NCI-H1694 treated with DMSO at 0.1 percent for 48 hours (cell line): ENCODE results near the gene RNASEH2B.
A peak's percentile ranks its signal among the peaks of the same experiment; 100 is the strongest.

ENCODE experiments used
- DNase-seq: peaks from one replicate; lab custom pipeline; 2025; lab: John Stamatoyannopoulos, UW

The RNASEH2B gene

DNA sequence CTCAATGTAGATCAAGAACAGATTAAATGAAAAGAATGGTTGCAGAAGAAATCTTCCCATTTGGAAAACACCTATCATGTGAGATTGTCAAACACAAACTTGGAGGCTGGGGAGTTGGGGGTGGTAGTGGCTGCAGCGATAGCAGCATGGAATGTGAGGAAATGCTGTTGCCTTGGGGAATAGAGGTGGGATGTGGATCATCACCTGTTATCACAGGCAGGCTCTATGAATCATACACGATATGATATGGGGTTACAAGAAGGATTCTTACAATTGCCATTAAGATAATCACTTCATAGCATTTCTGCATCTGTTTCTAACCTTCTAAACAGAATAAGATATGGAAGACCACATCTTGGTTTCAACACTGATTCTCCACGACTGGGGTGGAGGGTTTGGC lies 88.7 kb downstream of the RNASEH2B start:
- no peak for DNase-seq

DNA sequence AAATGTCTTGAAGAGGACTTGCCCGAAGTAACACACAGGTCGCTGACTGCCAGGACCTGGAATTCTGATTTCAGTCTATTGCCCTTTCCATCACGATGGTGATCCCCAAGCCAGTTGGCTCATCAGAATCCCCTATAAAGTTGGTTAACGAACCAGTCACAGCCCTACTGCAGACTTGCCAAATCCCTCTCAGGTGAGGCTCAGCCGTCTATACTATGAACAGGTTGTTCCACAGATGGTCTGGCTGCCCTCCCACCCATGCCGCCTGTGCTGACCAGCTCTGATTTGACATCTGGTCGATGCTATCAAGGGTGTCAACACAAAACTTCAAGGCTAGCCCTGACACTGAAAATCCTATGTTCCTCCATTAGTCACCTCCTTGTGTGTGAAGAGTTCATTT lies 90.0 kb downstream of the RNASEH2B start:
- DNase-seq = no peak

DNA sequence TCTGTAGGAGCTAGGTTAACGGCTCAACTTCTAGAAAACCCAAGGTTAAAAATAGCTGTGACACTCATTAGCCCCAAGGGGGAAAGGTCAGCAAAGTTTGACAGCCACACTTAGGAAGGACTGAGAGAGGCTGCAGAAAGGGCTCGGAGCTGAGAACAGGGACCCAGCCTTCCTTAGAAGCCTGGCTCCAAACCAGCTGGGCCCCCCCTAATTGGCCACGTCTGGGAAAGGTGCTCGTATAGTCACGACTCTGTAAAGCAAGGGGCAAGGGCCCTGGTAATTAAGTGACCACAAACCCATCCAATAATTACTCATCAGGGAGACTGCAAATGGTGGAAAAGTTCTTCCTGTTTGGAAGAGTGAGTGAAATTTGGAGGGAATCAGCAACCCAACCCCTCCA lies 90.5 kb downstream of the RNASEH2B start:
- DNase-seq = no peak

DNA sequence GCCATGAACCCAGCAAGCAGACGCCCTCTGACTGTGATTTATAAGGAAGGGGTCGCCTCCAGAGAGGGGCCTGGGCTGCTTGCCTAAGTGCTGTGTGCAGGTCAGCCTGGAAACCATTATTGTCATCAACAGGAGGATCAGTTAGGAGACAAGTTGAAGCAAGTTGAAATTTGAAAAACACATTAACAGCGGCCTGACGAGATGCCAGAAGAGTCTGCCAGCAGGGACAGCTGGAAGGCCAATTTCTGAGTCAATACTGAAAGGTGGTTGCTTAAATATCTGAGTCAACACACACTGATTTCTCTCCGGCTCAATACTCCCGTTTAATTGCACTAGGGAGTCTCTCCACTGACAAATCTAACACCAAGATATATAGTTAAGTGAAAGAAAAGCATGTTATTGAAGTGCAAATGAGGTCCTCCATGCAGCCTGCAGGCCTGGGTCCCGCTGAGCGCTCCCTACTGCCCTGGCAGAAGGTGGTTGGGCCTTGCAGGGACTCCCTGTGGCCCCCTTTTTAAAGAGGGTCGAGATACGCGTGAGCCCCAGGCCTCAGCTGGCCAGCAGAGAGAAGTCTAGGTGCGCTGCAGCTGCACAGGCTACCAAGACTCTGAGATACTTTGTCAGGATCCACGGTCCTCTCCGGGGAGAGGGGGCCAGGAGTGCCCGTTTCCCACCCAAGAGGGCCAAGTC lies 91.1 kb downstream of the RNASEH2B start:
- peak; percentile 94 for DNase-seq

DNA sequence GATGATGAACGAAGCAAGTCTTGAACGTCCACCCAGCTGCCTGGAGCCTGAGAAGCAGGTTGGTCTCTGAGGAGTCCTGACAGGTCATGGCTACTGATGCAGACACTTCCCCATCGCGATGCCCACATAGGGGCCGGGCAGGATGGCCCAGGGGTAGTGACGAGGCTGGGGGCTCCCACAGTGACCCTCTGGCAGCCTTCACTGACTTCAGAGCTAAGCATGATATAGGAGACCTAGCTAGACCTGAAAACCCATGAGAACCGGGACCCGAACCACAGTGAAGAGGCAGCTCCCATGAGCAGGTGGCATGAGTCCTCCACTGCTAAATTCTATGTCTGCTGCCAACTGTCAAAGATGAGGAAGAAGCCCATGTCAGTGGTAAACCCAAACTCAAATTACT lies 91.7 kb downstream of the RNASEH2B start:
- DNase-seq = no peak

DNA sequence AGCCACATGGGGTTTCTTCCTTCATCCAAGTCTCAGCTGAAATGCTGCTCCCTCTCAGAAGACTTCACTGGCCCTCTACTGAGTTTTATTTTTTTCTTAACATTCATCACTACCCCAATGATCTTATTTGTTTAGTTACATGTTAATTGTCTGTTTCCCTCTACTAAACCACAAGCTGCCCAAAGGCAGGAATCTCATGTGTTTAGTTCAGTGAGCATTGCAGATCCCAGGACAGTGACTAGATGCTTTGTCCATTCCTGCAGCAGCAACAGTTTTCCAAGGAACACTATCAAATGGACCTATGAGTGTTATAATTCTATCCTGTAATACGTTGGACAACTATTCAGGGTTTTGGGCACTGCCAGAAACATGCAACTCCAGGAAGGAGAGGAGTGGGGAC lies 93.1 kb downstream of the RNASEH2B start:
- no peak for DNase-seq

DNA sequence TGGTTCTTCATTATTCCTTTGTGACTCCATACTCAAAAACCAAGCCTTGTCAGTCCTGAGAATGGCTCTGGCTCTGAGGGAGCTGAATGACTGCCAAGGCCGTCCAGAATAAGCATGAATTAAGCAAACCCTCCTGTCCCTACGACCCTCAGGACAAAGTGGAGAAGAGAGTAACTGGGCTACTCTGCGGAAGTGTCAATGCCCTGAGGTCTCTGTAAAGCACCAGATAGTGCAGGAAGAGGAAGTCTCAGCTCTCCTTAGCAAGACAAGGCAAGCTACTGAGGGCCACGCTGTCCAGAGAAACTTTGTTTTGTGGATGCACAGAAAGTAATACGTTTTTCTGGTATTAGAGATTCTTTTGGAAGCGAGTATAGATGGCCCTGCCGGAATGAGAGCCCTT lies 94.1 kb downstream of the RNASEH2B start:
- no peak for DNase-seq

DNA sequence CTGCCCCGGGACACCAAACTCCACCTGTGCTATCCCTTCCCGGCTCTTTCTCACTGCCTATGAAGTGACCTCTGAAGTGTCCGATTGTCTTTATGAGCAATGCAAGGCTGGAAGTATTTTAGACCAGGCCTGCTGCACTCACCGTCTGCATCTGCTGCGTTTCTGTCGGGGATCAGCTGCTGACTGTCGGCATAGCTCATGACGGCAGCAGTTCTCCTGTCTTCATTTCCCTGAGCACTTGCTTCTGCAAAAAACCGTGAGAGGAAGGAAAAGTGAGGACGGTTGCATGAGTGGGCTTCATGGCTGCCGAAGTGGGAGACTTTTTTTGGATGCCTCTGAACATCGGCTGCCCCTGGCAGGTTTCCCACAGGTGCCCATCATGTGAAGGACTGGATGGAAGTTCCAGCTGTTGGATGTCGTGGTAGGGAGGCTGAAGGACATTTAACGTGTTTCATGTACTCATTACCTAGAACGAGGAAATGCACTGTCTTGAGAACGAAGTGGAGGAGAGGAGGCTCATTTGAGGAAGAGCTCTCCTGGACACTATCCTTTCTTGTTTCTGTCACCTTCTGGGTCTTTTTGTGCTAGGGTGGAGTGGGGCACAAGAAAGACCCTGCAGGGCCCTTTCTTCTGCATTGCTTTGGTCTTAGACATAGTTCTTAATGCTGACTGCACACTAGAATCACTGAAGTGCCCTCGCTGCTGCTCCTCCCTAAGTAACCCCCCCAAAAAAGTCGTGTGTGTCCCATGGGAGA lies 94.7 kb downstream of the RNASEH2B start:
- no peak for DNase-seq

DNA sequence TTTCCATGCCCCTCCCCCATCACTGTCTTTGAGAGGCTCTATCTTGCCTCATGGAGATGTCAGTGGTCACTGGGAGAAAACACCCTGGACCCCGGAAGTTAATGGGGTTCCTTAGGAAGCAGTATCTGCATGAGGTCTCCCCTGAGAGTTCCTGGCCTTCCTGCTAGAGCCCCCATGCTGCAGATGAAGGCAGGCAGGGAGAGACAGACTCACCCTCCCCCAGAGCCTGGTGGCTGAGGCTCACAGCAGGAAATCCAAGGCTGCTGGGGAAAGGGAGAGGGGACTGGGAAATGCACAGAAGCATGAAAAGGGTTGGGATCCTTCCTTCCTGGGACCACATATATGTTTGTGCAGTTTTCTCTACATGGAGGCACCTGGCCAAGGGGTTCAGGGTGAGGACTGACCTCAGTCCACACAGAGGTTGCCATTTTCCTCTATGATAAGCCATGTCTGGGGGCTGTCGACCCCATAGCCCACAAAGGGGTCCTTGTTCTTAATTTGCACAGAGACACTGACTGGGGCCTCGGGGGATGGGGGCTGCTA lies 95.4 kb downstream of the RNASEH2B start:
- no peak for DNase-seq

DNA sequence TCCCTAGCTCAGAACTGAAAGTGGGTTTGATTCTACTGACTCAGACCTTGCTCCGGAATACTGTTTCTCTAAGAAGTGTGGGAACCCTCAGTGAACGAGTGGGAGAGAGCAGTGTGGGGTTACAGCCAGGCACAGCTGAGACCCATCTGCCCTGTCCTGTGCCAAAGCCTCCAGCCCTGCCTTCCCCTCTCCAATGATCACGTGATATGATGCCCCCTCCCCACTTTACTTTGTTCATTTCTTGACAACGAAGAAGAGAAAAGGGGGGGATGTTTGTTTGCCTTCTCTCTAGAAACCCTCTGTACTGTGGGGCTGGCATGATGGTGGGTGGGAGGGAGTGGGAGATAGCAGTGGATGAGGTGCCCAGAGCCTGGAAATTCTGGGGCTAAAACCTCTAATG lies 96.0 kb downstream of the RNASEH2B start:
- DNase-seq = no peak
